Activated B cell treated with CpG ODN at 0.5 μM for 24 hours (primary cell): ENCODE measurements around the gene LCA5. TPM values are rescaled to one million over a fixed set of nuclear protein-coding genes. Genes with fewer than 3 reads are reported as not detected.

Experiments used
- ATAC-seq: fragments of 200-7000 bp; cut with Tn5 transposase; one replicate; pipeline ENCODE4 v1.10.0; 2021; ENCODE audit warnings: low read depth, mild to moderate bottlenecking, moderate library complexity
- CTCF ChIA-PET: fragments of 350-600 bp; sonication (Branson Sonifier 250); formaldehyde crosslinking; loops from one replicate; lab custom pipeline; 2021; ENCODE audit warnings: antibody characterized with exemption; lab: Charles Lee
- POLR2A ChIA-PET: fragments of 350-600 bp; sonication (Branson Sonifier 250); formaldehyde crosslinking; loops from one replicate; lab custom pipeline; 2021; ENCODE audit warnings: antibody characterized with exemption; lab: Charles Lee
- DNase-seq: peaks from one replicate; pipeline ENCODE4 v3.0.0; 2022
- H3K27ac Mint-ChIP-seq: one replicate; pipeline ENCODE4 v1.8.0; 2020; ENCODE audit warnings: mixed read lengths
- H3K27me3 Mint-ChIP-seq: one replicate; pipeline ENCODE4 v1.8.0; 2021; ENCODE audit warnings: mixed read lengths
- H3K36me3 Mint-ChIP-seq: one replicate; pipeline ENCODE4 v1.8.0; 2021; ENCODE audit warnings: low read depth, mixed read lengths
- H3K4me1 Mint-ChIP-seq: one replicate; pipeline ENCODE4 v1.8.0; 2021; ENCODE audit warnings: mixed read lengths
- H3K4me3 Mint-ChIP-seq: one replicate; pipeline ENCODE4 v1.8.0; 2020; ENCODE audit warnings: mild to moderate bottlenecking, mixed read lengths
- H3K9me3 Mint-ChIP-seq: one replicate; pipeline ENCODE4 v1.8.0; 2020; ENCODE audit warnings: mixed read lengths
- CTCF ChIP-seq: fragments of 200-600 bp; IDR thresholded peaks from one replicate; pipeline ENCODE4 v1.8.0; 2022; ENCODE audit warnings: antibody characterized with exemption, mild to moderate bottlenecking
- intact Hi-C: fragments of 100-400 bp; cut with micrococcal nuclease; formaldehyde crosslinking; loops from one replicate; pipeline ENCODE4 v1.15.1; 2024
- total RNA-seq: library from RNA; stranded (reverse); gene quantifications from 2 replicates; pipeline ENCODE4 v1.2.3, GENCODE V29; 2022

LCA5 gene
- total RNA-seq, 1 donor from 2014 or later = 0.18 TPM

GRCh38 chr6:79546186-79546585 lies 9.0 kb upstream of the LCA5 start:
- TF ChIP-seq CTCF = no peak
- Mint-ChIP-seq H3K36me3 (no peaks in the 10 kb centered on the region), H3K9me3 (no peaks in the 10 kb centered on the region), H3K4me3 (no peak overlapping the region), H3K27ac (no peak overlapping the region), H3K27me3 (no peaks in the 10 kb centered on the region), H3K4me1 (peaks cover 8% of the 10 kb centered on the region)
- POLR2A ChIA-PET = no interaction called here
- intact Hi-C loops = loop anchor here (5.0 kb wide), 1 partner anchor 299 kb away; no protein-coding TSS in a partner anchor
- DNase-seq (no peak), ATAC-seq (no peak)
- CTCF ChIA-PET = no interaction called here

- Mint-ChIP-seq H3K36me3 (no peaks in the 10 kb centered on the region), H3K4me1 (peaks cover 8% of the 10 kb centered on the region), H3K9me3 (no peaks in the 10 kb centered on the region), H3K4me3 (peak overlapping the region; percentile 17), H3K27me3 (no peaks in the 10 kb centered on the region), H3K27ac (no peak overlapping the region)
- POLR2A ChIA-PET = interaction anchor here (0.6 kb wide), 1 partner anchor 233 kb away, joined by 3 read pairs; no protein-coding TSS in a partner anchor
- no peak for TF ChIP-seq CTCF
- DNase-seq (no peak), ATAC-seq (peak; percentile 56)
- CTCF ChIA-PET = no interaction called here
- intact Hi-C loops = loop anchor here (1.0 to 5.0 kb wide), 2 partner anchors 8 to 298 kb away; partner anchors contain the start of gene LCA5
These were observed 7.8 kb upstream of the LCA5 start for GRCh38 chr6:79544939-79545450.

GRCh38 chr6:79544299-79544927 lies 7.2 kb upstream of the LCA5 start:
- DNase-seq (no peak), ATAC-seq (no peak)
- H3K27ac Mint-ChIP-seq = no peak overlapping the region
- H3K4me3 Mint-ChIP-seq = no peak overlapping the region
- H3K27me3 Mint-ChIP-seq = no peaks in the 10 kb centered on the region
- H3K9me3 Mint-ChIP-seq = no peaks in the 10 kb centered on the region
- H3K4me1 Mint-ChIP-seq = peaks cover 8% of the 10 kb centered on the region
- ChIA-PET CTCF (no interaction called here), POLR2A (no interaction called here)
- intact Hi-C loops = no loop called here
- H3K36me3 Mint-ChIP-seq = no peaks in the 10 kb centered on the region
- no peak for TF ChIP-seq CTCF

GRCh38 chr6:79543886-79544285 lies 6.7 kb upstream of the LCA5 start:
- TF ChIP-seq CTCF = no peak
- H3K4me3 Mint-ChIP-seq = no peak overlapping the region
- CTCF ChIA-PET = no interaction called here
- POLR2A ChIA-PET = no interaction called here
- H3K27me3 Mint-ChIP-seq = no peaks in the 10 kb centered on the region
- ATAC-seq = no peak
- H3K9me3 Mint-ChIP-seq = no peaks in the 10 kb centered on the region
- no peak for DNase-seq
- intact Hi-C loops = no loop called here
- H3K4me1 Mint-ChIP-seq = peaks cover 8% of the 10 kb centered on the region
- no peak overlapping the region for H3K27ac Mint-ChIP-seq
- no peaks in the 10 kb centered on the region for H3K36me3 Mint-ChIP-seq

- intact Hi-C loops = no loop called here
- Mint-ChIP-seq H3K9me3 (no peaks in the 10 kb centered on the region), H3K27ac (no peak overlapping the region), H3K36me3 (no peaks in the 10 kb centered on the region), H3K27me3 (no peaks in the 10 kb centered on the region), H3K4me3 (no peak overlapping the region), H3K4me1 (peaks cover 8% of the 10 kb centered on the region)
- DNase-seq (no peak), ATAC-seq (no peak)
- ChIA-PET CTCF (no interaction called here), POLR2A (no interaction called here)
- no peak for TF ChIP-seq CTCF
These were observed 6.2 kb upstream of the LCA5 start for GRCh38 chr6:79543411-79543810.
